WTC11 (cell line): Measurements from ENCODE around the gene MGMT.

Experiments used
- ATF3 ChIP-seq: sonication (generic); formaldehyde crosslinking; conservative IDR thresholded peaks from 2 replicates; pipeline ENCODE4 v1.8.1; 2022; ENCODE audit warnings: mild to moderate bottlenecking, missing genetic modification reagents
- CBFB ChIP-seq: sonication (generic); formaldehyde crosslinking; IDR thresholded peaks from 2 replicates; pipeline ENCODE4 v1.8.1; 2022; ENCODE audit warnings: mild to moderate bottlenecking, low read depth, missing genetic modification reagents
- CTCF ChIP-seq: fragments of 200-600 bp; IDR thresholded peaks from 2 replicates; pipeline ENCODE4 v1.8.0; 2022; ENCODE audit warnings: antibody characterized with exemption
- E2F5 ChIP-seq: sonication (generic); formaldehyde crosslinking; IDR thresholded peaks from 2 replicates; pipeline ENCODE4 v1.8.1; 2022; ENCODE audit warnings: mild to moderate bottlenecking, moderate library complexity, missing genetic modification reagents
- ELF4 ChIP-seq: sonication (generic); formaldehyde crosslinking; IDR thresholded peaks from 2 replicates; pipeline ENCODE4 v1.8.1; 2022; ENCODE audit warnings: low read depth, mild to moderate bottlenecking, moderate library complexity, missing genetic modification reagents
- ETV6 ChIP-seq: sonication (generic); formaldehyde crosslinking; IDR thresholded peaks from 2 replicates; pipeline ENCODE4 v1.8.1; 2022; ENCODE audit warnings: mild to moderate bottlenecking, missing genetic modification reagents
- FOXJ3 ChIP-seq: sonication (generic); formaldehyde crosslinking; IDR thresholded peaks from 2 replicates; pipeline ENCODE4 v1.9.0; 2021; ENCODE audit warnings: missing genetic modification reagents, mild to moderate bottlenecking, borderline replicate concordance
- GABPB1 ChIP-seq: sonication (generic); formaldehyde crosslinking; IDR thresholded peaks from 2 replicates; pipeline ENCODE4 v1.8.1; 2023; ENCODE audit warnings: mild to moderate bottlenecking, missing genetic modification reagents
- KAT7 ChIP-seq: sonication (generic); formaldehyde crosslinking; IDR thresholded peaks from 2 replicates; pipeline ENCODE4 v1.8.1; 2023; ENCODE audit warnings: missing genetic modification reagents, mild to moderate bottlenecking, borderline replicate concordance
- MYBL2 ChIP-seq: sonication (generic); formaldehyde crosslinking; IDR thresholded peaks from 2 replicates; pipeline ENCODE4 v1.8.1; 2023; ENCODE audit warnings: mild to moderate bottlenecking, moderate library complexity, missing genetic modification reagents
- STAT6 ChIP-seq: sonication (generic); formaldehyde crosslinking; conservative IDR thresholded peaks from 2 replicates; pipeline ENCODE4 v1.8.1; 2023; ENCODE audit warnings: mild to moderate bottlenecking, low read depth, missing genetic modification reagents, moderate library complexity
- ZNF532 ChIP-seq: fragments of 250-450 bp; sonication (Bioruptor Pico); IDR thresholded peaks from 2 replicates; pipeline ENCODE4 v1.9.0; 2021; ENCODE audit warnings: mild to moderate bottlenecking, borderline replicate concordance
- TF ChIP-seq, protein P1 (sequence below): sonication (generic); formaldehyde crosslinking; IDR thresholded peaks from 2 replicates; pipeline ENCODE4 v1.8.1; 2023; ENCODE audit warnings: mild to moderate bottlenecking, missing genetic modification reagents

DNA sequence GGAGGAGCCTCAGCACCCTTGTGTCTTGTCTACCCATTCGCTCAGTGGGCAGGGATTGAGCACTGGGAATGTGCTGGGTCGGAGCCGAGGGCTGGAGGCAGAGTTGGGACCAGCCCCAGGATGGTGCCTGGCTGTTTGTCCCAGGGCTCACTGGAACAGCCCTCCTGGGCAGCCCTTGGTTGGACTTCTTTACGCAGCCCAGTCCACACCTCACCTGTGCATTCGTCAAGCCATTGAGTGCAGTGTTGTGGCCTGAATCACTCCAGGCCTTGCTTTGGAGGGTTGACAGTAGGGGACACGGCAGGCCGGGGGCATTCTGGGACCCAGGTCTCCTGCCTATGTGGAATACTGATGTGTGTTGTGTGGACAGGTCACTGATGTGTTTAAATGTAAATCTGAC, 229.6 kb downstream of the MGMT start:
- TF ChIP-seq MYBL2 (CRISPR knock-in tag) = no peak
- TF ChIP-seq ATF3 (CRISPR knock-in tag) = no peak
- no peak for TF ChIP-seq E2F5 (CRISPR knock-in tag)
- TF ChIP-seq CTCF = no peak
- TF ChIP-seq GABPB1 (CRISPR knock-in tag) = no peak
- no peak for TF ChIP-seq ELF4
- TF ChIP-seq ETV6 = no peak
- no peak for TF ChIP-seq KAT7 (CRISPR knock-in tag)
- no peak for TF ChIP-seq CBFB (CRISPR knock-in tag)
- no peak for TF ChIP-seq STAT6 (CRISPR knock-in tag)
- TF ChIP-seq ZNF532 (CRISPR knock-in tag) = no peak
- no peak for TF ChIP-seq FOXJ3 (CRISPR knock-in tag)
- TF ChIP-seq, protein P1, sequence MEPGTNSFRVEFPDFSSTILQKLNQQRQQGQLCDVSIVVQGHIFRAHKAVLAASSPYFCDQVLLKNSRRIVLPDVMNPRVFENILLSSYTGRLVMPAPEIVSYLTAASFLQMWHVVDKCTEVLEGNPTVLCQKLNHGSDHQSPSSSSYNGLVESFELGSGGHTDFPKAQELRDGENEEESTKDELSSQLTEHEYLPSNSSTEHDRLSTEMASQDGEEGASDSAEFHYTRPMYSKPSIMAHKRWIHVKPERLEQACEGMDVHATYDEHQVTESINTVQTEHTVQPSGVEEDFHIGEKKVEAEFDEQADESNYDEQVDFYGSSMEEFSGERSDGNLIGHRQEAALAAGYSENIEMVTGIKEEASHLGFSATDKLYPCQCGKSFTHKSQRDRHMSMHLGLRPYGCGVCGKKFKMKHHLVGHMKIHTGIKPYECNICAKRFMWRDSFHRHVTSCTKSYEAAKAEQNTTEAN (CRISPR knock-in tag) = no peak
